ENCODE data around the gene NFKBIE.

GRCh38 chr6:44269178-44269920, 4.0 kb upstream of the NFKBIE start:
- no peak for TF ChIP-seq POLR2A (IDR thresholded peaks at IDR 0.05)
- no peak for TF ChIP-seq CTCF (IDR thresholded peaks at IDR 0.05)
- no peak for TF ChIP-seq POLR2AphosphoS5 (IDR thresholded peaks at IDR 0.05)
